A549 (cell line): Measurements from ENCODE around the gene RIF1. TPM values are rescaled to one million over a fixed set of nuclear protein-coding genes. Genes with fewer than 3 reads are reported as not detected.

ENCODE experiments used
- ATAC-seq, 2 experiments: fragments of 200-7000 bp in 1 of 2; fragments of >200 bp in 1 of 2; cut with Nextera tagmentation in 1 of 2; cut with Tn5 transposase in 1 of 2; 3 replicates each; pipeline versions ENCODE4 v1.8.0 to v1.9.1; 2018 to 2020; ENCODE audit warnings: mild to moderate bottlenecking in 1 of 2, moderate library complexity in 1 of 2
- CTCF ChIA-PET: fragments of 300-600 bp; sonication (Branson Sonifier 250); formaldehyde crosslinking; extraction: SDS; loops from one replicate; lab custom pipeline; 2021; ENCODE audit warnings: antibody characterized with exemption, inconsistent platforms; lab: Yijun Ruan, JAX
- POLR2A ChIA-PET: fragments of 350-600 bp; formaldehyde crosslinking; extraction: SDS; loops from one replicate; lab custom pipeline; 2021; ENCODE audit warnings: antibody characterized with exemption, inconsistent platforms; lab: Yijun Ruan, JAX
- DNase-seq, 2 experiments: peaks; one replicate each; pipeline versions ENCODE4 v3.0.0 to v3.0.0-alpha.2; 2011 to 2016; ENCODE audit warnings: low read depth in 1 of 2, low spot score in 1 of 2
- FAIRE-seq: peaks from 2 replicates; lab custom pipeline; 2011; peaks lifted over from hg19 to GRCh38; lab: Jason Lieb, UNC
- H3K27ac ChIP-seq, 2 experiments: fragments of >200 bp; sonication (Bioruptor Twin); formaldehyde crosslinking; 3 replicates each; pipeline ENCODE4 v1.5.1; 2016 to 2017
- H3K4me1 ChIP-seq: fragments of >200 bp; sonication (Bioruptor Twin); formaldehyde crosslinking; 3 replicates; pipeline ENCODE4 v1.6.1; 2016
- H3K4me2 ChIP-seq: fragments of >200 bp; sonication (Bioruptor Twin); formaldehyde crosslinking; 3 replicates; pipeline ENCODE4 v1.6.1; 2016
- H3K4me3 ChIP-seq: fragments of >200 bp; sonication (Bioruptor Twin); formaldehyde crosslinking; 3 replicates; pipeline ENCODE4 v1.5.1; 2016
- H3K9me3 ChIP-seq: fragments of >200 bp; sonication (Bioruptor Twin); formaldehyde crosslinking; 3 replicates; pipeline ENCODE4 v1.6.1; 2016
- CBX2 ChIP-seq: fragments of 200-600 bp; sonication (generic); IDR thresholded peaks from 2 replicates; pipeline ENCODE4 v1.6.1; 2016; ENCODE audit warnings: low read depth, mild to moderate bottlenecking, borderline replicate concordance
- CTCF ChIP-seq: fragments of >200 bp; sonication (Bioruptor Twin); formaldehyde crosslinking; IDR thresholded peaks from 3 replicates; pipeline ENCODE4 v1.5.1; 2016
- EP300 ChIP-seq, 2 experiments: fragments of >200 bp; sonication (Bioruptor Twin); formaldehyde crosslinking; IDR thresholded peaks; 2 replicates in 1 of 2; 3 replicates in 1 of 2; pipeline ENCODE4 v1.6.1; 2016 to 2017
- FOSB ChIP-seq: fragments of 250-450 bp; sonication (Bioruptor Pico); IDR thresholded peaks from 2 replicates; pipeline ENCODE4 v1.5.0; 2020; ENCODE audit warnings: mild to moderate bottlenecking, moderate library complexity
- HEYL ChIP-seq: fragments of 250-450 bp; sonication (Bioruptor Pico); IDR thresholded peaks from 2 replicates; pipeline ENCODE4 v1.8.0; 2021; ENCODE audit warnings: mild to moderate bottlenecking, moderate library complexity
- HMGXB4 ChIP-seq: fragments of 250-450 bp; sonication (Bioruptor Pico); IDR thresholded peaks from 2 replicates; pipeline ENCODE4 v1.5.0; 2021; ENCODE audit warnings: mild to moderate bottlenecking, moderate library complexity, borderline replicate concordance
- KDM1A ChIP-seq: fragments of 200-600 bp; sonication (generic); IDR thresholded peaks from 2 replicates; pipeline ENCODE4 v1.6.1; 2016; ENCODE audit warnings: low read depth, mild to moderate bottlenecking
- MAFK ChIP-seq: fragments of 450-650 bp; IDR thresholded peaks from 2 replicates; pipeline ENCODE4 v1.6.1; 2014; ENCODE audit not compliant: partially characterized antibody
- RAD21 ChIP-seq, 2 experiments: fragments of >200 bp in 1 of 2; sonication (Bioruptor Twin) in 1 of 2; formaldehyde crosslinking in 1 of 2; IDR thresholded peaks in 1 of 2; conservative IDR thresholded peaks in 1 of 2; 2 replicates in 1 of 2; 3 replicates in 1 of 2; pipeline ENCODE4 v1.6.1; 2012 to 2018; ENCODE audit warnings: inconsistent platforms in 1 of 2
- RARB ChIP-seq: fragments of 250-450 bp; sonication (Bioruptor Pico); IDR thresholded peaks from 2 replicates; pipeline ENCODE4 v1.8.0; 2021; ENCODE audit warnings: mild to moderate bottlenecking, moderate library complexity
- REST ChIP-seq: fragments of 200-600 bp; sonication (generic); IDR thresholded peaks from 2 replicates; pipeline ENCODE4 v1.6.1; 2016; ENCODE audit warnings: antibody characterized with exemption, mild to moderate bottlenecking, moderate library complexity
- SMC3 ChIP-seq: fragments of >200 bp; sonication (Bioruptor Twin); formaldehyde crosslinking; IDR thresholded peaks from 3 replicates; pipeline ENCODE4 v1.6.1; 2018; ENCODE audit warnings: inconsistent platforms
- TP53 ChIP-seq: fragments of 250-450 bp; sonication (Bioruptor Pico); IDR thresholded peaks from 2 replicates; pipeline ENCODE4 v1.5.0; 2021; ENCODE audit warnings: mild to moderate bottlenecking, moderate library complexity
- ZC3H11A ChIP-seq: fragments of 450-650 bp; IDR thresholded peaks from 2 replicates; pipeline ENCODE4 v1.6.1; 2014; ENCODE audit warnings: antibody characterized with exemption, mild to moderate bottlenecking
- WGBS: methylation state at CpG from one replicate; pipeline ENCODE4 v1.1.6; 2017; ENCODE audit errors: missing lambda C conversion rate; 5-methylcytosine and 5-hydroxymethylcytosine counted together
- polyA plus RNA-seq, 4 experiments: library from polyadenylated mRNA; depleted of rRNA in 3 of 4; stranded (reverse); fragments of >200 nt; fragmentation: RNase III in 1 of 4; extraction: RNeasy Plus Mini Kit Qiagen cat#74134 plus additional on column Dnase treatment in 1 of 4; gene quantifications; 2 replicates in 3 of 4; 3 replicates in 1 of 4; pipeline ENCODE4 v1.2.3, GENCODE V29; 2011 to 2017

RIF1 gene
- polyA plus RNA-seq, 2 of the 4 experiments (the other 2 are of a cell fraction) = 15.5 to 28.7 TPM

- TF ChIP-seq REST (no peak), RARB (no peak), KDM1A (no peak), FOSB (CRISPR knock-in tag) (no peak), TP53 (CRISPR knock-in tag) (no peak), RAD21 (conservative IDR thresholded peaks at IDR 0.05 in 1 of 2, IDR thresholded peaks at IDR 0.05 in 1 of 2) (no peak)
Measured at GRCh38 chr2:151423760-151424159, 14.1 kb downstream of the RIF1 start (continued).

GRCh38 chr2:151437630-151438029, 27.9 kb downstream of the RIF1 start:
- Histone ChIP-seq H3K4me2 (no peak overlapping the region), H3K4me3 (no peak overlapping the region), H3K4me1 (no peaks in the 10 kb centered on the region), H3K27ac (no peak overlapping the region), H3K9me3 (no peaks in the 10 kb centered on the region)
- ChIA-PET POLR2A (interaction anchor here (0.6 to 1.0 kb wide), 2 partner anchors 174 to 275 kb away, joined by 3 read pairs; no protein-coding TSS in a partner anchor), CTCF (interaction anchor here (0.8 to 3.2 kb wide), 19 partner anchors 8 to 573 kb away, joined by 3 to 17 read pairs (median 4); partner anchors contain the start of gene RIF1)
- WGBS = 31% methylated on average over 3 of the region's 3 CpGs
- TF ChIP-seq SMC3 (peak; percentile 40; the same call in 2 of the 3 replicates), ZC3H11A (no peak), CTCF (peak; percentile 73), RAD21 (conservative IDR thresholded peaks at IDR 0.05 in 1 of 2, IDR thresholded peaks at IDR 0.05 in 1 of 2) (peak; percentile 17 to 45; a peak in 3 of 5 replicates)
- DNase-seq (peak in 1 of 2 experiments; percentile 36), FAIRE-seq (peak; percentile 23), ATAC-seq (peak in 1 of 2 experiments; percentile 61; a peak in 3 of 6 replicates)

- DNase-seq = no peak
- Histone ChIP-seq H3K4me1 (no peaks in the 10 kb centered on the region), H3K4me2 (no peak overlapping the region), H3K27ac (no peak overlapping the region), H3K4me3 (no peak overlapping the region), H3K9me3 (no peaks in the 10 kb centered on the region)
- no peak for FAIRE-seq
- no peak for ATAC-seq
- ChIA-PET POLR2A (no interaction called here), CTCF (interaction anchor here (1.0 to 3.2 kb wide), 7 partner anchors 12 to 611 kb away, joined by 3 to 17 read pairs (median 4); no protein-coding TSS in a partner anchor)
- TF ChIP-seq EP300 (IDR thresholded peaks at IDR 0.05) (no peak), MAFK (no peak), CBX2 (no peak), HEYL (CRISPR knock-in tag) (no peak), HMGXB4 (CRISPR knock-in tag) (no peak)
- 72% methylated on average over 4 of the region's 4 CpGs for WGBS
Measured at GRCh38 chr2:151438506-151438905, 28.8 kb downstream of the RIF1 start.
